ENCODE measurements around the gene RANGAP1.
A peak's percentile ranks its signal among the peaks of the same experiment; 100 is the strongest.
"Not testable (repeated sequence)": the region's sequence is repeated elsewhere in the genome, so short reads cannot be mapped to it uniquely, and the experiment has no call there.

The RANGAP1 gene

DNA sequence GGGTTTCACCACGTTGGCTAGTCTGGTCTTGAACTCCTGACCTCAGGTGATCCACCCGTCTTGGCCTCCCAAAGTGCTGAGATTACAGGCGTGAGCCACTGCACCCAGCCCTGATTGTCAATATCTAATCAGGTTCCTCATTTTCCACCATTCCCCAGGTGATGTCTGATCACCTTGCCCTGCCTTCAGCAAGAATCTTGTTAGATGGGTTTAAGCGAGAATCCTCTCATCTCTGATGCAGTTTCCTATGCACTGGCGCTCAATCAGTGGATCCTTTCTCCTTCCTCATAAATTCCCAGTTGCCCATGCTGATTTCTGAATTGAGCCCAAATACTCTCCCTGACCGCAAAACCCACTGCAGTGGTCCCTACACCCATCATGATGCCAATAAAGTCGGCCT lies 14.7 kb upstream of the RANGAP1 start:
- DNase-seq, result no peak

DNA sequence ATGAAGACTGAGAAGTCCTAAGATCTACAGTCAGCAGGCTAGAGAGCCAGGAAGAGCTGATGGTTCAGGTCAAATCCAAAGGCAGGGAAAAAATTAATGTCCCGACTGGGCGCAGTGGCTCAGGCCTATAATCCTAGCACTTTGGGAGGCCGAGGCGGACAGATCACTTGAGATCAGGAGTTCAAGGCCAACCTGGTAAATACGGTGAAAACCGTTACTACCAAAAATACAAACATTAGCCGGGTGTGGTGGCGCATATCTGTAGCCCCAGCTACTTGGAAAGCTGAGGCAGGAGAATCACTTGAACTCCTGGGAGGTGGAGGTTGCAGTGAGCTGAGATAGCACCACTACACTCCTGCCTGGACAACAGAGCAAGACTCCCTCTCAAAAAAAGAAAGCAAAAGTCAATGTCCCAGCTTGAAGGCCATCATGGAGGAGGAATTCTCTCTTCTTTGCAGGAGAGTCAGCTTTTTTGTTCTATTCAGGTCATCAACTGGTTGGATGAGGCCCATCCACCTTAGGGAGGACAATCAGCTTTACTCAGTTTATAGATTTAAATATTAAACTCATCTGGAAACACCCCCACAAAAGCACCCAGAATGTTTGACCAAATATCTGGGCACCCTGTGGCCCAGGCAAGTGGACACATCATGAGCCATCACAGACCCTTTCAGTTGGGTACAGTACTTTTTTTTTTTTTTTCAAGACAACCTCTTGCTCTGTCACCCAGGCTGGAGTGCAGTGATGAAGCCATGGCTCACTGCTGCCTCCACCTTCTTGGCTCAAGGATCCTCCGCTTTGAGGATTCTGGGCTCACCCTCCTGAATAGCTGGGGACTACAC lies 11.1 kb upstream of the RANGAP1 start:
- no peak for DNase-seq

DNA sequence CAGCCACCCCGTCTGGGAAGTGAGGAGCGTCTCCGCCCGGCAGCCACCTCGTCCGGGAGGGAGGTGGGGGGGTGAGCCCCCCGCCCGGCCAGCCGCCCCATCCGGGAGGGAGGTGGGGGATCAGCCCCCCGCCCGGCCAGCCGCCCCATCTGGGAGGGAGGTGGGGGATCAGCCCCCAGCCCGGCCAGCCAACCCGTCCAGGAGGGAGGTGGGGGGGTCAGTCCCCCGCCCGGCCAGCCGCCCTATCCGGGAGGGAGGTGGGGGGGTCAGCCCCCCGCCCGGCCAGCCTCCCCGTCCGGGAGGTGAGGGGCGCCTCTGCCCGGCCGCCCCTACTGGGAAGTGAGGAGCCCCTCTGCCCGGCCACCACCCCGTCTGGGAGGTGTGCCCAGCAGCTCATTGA lies 8.8 kb upstream of the RANGAP1 start:
- not testable (repeated sequence) for DNase-seq

DNA sequence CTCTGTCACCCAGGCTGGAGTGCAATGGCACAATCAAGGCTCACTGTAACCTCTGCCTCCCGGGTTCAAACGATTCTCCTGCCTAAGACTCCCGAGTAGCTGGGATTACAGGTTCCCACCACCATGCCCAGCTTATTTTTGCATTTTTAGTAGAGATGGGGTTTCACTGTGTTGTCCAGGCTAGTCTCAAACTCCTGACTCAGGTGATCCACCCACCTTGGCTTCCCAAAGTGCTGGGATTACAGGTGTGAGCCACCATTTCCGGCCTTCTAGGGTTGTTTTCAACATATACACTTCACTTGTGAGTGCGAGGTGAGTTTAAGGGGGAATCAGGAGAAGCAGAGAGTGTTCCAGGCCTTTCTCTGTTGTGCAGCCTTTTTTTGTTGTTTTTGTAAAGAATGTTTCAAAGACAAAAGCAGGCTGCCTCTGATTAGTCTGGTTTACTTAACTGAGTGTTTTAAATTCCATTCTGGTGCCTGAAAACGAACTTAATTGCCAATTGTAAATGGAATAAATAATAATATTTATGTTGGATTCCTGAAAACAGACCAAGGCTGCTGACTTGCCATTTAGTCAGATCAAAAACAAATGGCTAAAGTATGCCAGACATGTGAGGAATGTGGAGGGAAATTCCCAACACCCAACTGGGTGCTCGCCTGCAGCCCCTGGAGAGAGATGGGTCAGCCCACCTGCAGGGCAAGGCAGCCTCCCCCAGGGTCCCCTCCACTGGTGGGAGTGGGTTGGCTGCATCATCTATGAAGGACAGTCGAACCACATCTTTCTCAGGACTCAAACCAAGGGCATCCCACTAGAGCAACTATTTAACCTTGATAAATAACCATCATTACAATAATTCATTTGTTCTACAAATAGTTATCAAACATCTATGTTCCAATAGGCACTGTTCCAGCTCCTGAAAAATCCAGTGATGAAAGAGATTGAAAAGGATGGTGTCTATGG lies 4.6 kb upstream of the RANGAP1 start:
- DNase-seq, result no peak

DNA sequence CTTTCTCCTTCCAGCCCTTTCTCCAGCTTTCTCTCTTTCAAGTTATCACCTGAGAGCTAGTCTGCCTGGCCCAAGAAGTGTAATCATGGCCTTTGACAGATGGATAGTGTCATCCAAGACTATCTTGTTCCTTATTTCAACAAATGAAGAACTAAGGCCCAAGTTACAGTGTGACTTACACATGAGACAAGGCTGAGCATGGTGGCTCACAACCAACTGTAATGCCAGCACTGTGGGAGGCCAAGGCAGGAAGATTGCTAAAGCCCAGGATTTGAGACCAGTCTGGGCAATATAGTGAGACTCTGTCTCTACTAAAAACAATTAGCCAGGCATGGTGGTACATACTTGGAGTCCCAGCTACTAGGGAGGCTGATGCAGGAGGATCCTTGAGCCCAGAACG lies 3.7 kb upstream of the RANGAP1 start:
- DNase-seq, result no peak

DNA sequence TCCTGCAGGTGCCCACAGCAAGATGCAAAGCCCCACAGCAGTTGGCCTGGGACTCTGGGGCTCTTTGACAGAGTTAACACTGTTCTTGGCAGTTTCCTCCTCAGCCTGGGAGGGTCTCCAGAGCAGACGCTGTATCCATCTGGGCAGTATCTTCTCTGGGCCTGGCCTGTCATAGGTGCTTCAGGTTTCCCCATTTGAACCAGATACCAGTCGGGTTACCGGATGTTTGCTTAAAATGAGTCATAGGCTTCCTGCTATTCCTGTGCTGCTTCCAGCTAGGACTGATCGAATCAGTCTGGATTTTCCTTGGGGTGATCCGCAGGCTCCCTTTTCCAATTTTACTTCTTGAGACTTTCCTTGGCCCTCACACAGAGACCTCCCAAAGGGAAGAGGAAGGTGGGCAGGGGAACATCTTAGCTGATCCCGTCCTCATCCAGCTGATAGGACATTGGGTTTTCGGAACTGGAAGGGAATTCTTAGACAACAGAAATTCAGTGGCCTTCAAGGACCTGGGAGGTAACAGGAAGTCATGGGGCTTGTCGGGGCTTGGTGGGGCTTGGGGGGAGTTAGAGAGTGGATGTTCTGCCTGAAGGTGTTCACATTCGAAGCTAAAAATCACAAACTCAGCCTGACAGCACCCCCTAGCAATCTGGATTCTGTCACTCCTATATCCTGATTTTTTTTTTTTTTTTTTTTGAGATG lies 2.4 kb upstream of the RANGAP1 start:
- DNase-seq, result no peak

DNA sequence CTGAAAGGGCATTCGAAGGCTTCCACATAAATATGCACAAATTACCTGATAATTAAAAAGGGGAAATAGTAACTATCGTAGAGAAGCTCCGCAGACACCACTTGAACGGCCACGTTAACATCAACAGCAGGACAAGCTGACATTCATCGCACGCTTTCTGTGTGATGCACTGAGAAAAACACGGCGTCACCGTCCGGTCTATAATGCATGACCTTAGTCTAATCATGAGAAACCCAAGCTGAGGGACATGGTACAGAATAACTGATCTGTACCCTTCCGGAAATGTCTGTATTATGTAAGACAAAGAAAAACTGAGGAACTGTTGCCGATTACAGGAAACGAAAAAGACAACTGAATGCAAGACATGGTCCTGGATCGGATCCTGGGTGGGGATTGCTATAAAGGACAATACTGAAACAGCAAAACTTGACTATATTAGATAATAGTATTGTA lies 678 bp upstream of the RANGAP1 start:
- DNase-seq, result peak in 1 of 2 donors; percentile 73

DNA sequence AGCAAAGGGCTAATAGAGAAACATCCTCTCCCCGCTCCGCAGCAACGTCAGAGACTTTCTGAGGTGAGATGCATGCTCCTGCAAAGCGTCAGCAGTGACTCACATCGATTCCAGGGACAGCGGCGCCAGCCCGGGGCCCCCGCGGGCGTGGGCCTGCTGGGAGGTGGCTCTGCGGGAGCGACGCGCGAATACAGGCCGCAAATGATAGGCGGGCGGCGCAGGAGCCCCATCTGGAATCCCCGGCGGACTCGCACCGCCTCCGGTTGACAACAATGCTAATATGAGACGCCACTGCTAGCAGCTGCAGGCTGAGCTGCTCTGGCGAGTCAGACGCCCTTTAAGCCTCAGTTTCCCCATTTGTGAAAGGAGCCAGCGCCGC lies 557 bp downstream of the RANGAP1 start:
- DNase-seq, result peak; percentile 82 to 84

DNA sequence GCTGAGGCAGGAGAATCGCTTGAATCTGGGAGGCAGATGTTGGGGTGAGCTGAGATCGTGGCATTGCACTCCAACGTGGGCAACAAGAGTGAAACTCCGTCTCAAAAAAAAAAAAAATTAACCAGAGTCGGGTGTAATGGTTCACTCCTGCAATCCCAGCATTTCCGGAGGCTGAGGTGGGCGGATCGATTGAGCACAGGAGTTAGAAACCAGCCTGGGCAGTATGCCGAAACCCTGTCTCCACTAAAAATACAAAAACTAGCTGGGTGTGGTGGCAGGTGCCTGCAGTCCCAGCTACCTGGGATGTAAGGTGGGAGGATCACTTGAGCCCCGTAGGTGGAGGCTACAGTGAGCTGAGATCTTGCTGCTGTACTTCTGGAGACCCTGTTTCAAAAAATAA lies 1.5 kb downstream of the RANGAP1 start:
- no peak for DNase-seq

DNA sequence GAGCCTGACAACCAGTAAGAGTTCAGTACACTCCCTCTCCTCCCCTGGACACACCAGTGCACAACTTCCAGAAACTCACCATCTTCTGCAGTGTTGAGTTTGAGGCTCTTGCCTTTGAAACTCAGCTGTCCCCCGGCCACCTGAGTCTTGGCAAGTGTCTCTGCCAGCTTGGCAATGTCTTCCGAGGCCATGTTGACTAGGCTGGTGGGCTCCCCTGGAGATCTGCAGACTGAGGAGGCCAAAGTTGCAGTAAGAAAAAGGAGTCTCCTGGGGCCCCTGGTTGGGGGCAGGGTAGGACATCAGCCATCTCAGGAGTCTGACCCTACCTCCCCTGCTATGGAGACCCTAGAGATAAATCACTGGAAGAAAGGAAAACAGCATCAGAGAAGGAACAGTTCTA lies 5.1 kb downstream of the RANGAP1 start:
- DNase-seq, result no peak

DNA sequence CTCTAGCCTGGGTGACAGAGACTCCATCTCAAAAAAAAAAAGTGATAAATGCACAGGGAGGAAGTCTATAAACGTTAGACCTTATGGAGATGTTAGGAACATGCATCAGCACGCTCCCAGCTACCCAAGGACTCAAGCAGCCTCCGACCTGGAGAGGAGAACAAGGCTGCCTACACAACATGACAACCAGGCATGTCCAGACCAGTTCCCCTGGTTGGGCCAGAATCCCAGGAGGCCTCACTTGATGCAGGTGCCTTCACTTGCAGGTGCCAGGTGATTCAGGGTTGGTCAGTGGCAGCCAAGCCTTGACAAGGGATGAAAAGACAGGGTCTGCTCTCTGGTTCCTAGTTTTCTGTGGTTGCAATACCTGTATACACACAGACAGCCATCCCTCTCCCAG lies 5.9 kb downstream of the RANGAP1 start:
- DNase-seq, result no peak

DNA sequence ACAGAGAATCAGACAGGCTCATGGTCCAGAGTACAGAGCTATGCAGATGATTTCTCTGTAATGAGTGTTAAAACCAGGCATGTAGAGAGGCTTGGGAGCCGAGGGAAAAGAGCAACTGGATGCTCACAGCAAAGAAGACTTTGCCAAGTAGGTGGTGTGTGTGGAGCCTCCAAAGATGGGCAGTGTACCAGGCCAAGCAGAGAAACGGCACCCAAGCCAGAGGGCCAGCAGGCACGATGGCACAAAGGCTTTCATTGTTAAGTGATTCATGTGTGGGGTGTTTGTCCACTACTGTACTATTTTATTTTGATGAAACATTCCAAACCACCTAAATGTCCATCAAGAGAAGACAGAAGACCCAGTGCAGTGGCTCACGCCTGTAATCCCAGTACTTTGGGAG lies 11.1 kb downstream of the RANGAP1 start:
- no peak for DNase-seq

DNA sequence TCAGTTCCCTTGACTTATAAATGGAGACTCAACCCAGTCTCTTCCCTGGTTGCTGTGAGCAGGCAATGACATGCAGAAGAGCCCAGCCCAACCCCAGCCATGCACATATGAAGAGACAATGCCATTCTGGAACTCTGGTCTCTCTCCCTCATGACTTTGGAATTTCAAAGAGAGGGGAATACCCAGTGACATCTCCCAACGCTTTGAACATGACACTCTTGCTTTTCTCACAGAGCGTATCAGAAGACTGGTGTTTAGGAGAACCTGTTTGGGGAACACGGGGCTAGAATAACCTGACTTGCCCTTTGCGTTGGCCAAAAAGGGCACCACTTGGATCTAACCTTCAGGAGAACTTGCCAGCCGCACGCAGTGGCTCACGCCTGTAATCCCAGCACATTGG lies 12.9 kb downstream of the RANGAP1 start:
- no peak for DNase-seq

DNA sequence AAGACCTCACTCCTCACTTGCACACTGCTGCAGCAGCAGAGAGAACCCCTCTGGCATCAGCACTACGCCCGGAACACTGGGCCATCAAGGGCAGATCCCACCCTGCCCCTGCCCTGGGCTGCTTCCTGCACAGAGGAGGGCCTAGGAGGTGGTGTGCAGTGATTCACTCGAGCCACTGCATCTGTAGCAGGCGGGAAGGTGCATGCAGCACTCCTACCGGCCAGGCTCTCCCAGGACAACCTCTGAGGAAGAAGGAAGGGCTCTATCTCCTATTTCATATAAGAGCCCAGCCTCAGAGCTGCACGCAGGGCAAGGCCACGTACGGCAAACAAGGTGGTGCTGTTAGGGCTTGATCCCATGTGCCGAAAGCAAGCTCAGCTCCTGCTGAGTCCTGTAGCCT lies 14.2 kb downstream of the RANGAP1 start:
- no peak for DNase-seq

DNA sequence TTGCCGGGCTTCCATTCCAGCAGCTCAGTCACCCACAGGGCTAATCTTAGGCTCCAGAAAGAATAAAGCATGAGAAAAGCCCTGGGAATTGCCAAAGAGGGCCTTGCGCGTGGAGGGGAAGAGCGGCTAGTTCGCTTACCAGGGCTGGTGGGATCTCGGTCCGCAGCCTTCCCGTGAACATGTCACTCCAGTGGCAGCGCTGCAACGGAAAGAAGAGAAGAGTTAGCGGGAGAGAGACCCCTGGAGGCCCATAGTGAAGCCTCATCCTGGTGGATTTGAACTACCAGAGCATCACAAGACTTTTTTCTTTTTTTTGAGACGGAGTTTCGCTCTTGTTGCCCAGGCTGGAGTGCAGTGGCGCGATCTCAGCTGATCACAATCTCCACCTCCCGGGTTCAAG lies 18.0 kb downstream of the RANGAP1 start:
- DNase-seq, result no peak

DNA sequence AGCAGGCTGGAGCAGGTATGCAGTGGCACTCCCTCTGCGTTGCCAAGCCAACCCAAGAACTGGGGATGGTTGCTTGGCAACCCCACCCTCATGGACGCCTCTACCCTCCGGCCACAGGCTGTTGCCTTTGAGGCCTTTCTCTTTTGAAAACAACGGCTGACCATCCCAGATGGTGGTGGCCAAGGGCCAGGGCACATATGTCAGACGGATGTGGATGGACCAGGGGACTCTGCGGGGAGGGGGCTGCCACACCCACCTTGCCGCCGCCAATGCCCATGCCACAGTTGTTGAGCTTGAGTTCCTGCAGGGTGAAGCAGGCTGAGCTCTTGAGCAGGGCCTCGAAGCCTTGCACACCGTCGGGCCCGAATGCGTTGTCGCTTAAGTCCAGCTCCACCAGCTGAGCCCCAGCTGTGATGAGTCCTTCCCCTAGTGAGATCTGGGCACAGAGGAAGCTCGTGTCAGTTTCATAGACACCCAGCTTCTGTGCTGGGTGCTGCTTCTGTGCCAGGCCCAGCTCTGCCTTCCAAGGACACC lies 21.5 kb downstream of the RANGAP1 start:
- no peak for DNase-seq

DNA sequence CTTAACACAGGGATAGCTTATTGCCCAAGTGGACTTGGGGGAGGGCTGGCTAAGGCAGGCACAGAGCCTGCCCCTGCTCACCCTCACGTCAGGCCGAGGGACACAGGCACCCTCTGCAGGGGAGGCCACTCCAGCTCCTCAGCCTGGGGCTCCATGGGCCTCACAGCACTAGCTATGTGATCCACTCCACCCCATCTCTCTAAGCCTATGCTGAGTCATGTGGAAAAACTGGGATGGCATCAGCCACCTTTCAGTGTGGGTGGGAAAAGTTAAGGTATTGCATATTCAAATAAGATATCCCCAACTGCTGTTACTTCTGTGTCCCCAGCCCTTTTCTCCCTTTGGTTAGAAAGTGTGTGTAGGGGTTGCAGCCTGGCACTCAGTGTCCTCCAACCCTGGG lies 22.3 kb downstream of the RANGAP1 start:
- no peak for DNase-seq

DNA sequence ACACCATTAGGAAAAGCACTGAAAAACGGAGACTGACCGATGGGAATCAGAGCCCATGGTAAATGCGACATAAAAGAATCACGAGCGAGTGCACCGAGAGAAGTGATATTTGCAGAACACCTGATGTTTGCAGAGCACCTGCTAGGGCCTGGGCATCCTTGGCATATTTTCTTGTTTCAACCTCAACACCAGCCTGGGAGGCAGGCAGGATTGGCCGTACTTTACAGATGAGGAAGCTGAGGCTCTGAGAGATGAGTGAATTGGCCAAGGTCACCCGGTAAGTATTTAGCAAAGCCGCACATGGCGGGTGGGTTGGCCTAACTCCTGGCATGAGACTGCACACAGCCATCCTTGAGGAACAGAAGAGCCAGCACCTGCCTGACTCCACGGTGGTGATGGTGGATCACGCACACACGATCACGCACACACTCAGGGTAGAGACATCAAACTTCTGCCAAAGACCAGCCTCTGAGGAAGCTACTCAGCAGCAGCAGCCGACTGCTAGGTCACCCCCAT lies 23.7 kb downstream of the RANGAP1 start:
- no peak for DNase-seq

DNA sequence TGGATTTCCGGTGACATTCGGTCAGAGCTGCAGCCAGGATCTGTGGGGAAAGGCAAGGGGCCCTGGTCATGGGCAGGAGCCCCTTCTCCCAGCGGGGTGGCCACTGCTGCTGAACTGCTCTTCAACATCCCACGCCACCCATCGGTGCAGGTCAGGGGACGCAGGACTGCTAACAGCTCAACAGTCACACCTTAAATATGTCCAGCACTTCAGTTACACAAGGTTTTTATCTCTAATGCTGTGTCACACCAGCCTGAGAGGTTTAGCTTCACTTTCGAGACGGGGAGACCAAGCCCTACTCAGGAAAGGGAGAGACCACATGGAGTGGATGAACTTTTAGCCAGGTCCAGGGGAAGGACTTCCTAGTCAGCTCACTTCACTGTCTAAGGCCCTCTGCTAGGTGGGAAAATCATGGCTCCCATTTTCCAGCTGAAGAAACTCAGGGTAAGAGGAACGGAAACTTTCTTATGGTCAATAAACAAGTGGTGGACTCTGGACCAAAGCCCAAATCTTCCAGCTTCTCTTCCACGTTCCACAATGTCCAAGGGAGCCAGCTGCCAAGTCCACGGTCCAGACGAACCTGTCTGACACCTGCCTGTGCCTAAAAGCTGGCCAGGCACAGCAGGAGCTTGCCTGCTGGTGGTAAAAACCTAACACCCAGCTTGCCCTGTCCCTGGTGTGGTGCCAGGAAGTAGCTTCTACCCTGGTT lies 24.3 kb downstream of the RANGAP1 start:
- DNase-seq, result no peak

DNA sequence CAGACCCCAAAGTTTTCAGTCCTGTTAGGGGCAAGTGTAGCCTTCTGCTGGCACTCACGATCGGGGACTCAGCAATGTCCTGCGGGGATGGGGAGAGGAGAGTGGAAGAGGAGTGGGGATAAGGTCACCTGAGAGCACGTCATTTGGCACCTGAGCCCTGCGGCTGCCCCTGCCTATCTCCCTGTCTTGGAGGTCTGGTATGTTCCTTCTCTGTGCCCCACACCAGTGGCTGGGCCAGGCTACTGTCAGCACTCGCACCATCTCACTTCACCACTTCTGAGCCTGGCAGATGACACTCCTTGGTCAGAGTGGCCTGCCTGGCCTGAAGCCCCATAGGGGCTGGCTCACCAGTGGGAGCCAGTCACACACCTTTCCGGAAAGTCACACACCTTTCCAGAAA lies 25.1 kb downstream of the RANGAP1 start:
- DNase-seq, result no peak

DNA sequence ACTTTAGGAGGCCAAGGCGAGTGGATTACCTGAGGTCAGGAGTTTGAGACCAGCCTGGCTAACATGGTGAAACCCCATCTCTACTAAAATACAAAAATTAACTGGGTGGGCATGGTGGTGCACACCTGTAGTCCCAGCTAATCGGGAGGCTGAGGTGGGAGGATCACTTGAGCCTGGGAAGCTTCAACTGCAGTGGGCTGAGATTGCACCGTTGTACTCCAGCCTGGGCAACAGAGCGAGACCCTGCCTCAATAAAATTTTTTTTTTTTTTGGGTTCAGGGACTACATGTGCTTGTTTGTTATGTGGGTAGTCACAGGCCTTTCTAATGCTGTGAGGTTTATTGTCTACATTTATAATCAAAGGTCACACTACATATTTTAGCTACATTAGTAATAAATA lies 26.2 kb downstream of the RANGAP1 start:
- DNase-seq, result not testable (repeated sequence)

DNA sequence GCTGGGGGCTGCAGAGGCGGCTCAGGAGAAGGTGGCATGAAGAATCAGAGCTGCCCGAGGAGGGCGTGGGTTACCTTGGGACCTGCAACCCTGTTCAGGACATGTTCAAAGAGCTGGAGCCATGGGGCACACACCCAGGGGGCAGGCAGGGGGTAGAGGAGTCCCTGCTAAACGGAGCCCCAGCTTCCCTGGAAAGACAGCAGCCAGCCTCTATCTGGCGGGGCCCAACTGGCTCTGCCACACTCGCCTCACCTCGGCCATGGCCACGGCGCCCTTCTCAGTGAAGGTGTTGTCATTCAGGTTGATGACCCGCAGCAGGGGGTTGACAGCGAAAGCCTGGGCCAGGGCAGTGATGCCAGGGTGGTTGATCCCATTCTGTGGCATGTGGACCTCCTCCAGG lies 28.3 kb downstream of the RANGAP1 start:
- no peak for DNase-seq

All from CD4-positive, alpha-beta T cell treated with Interleukin-4 for 1 hour (primary cell).